B cell (primary cell): ENCODE data around the gene HOMER2.

ENCODE experiments used
- EZH2 ChIP-seq: IDR thresholded peaks from 2 replicates; pipeline ENCODE4 v1.6.1; 2012; ENCODE audit warnings: borderline replicate concordance, low read depth, mild to moderate bottlenecking, moderate library complexity, low read length; ENCODE audit not compliant: insufficient read depth, poor library complexity, severe bottlenecking
- TF ChIP-seq, protein P1 (sequence below): fragments of 200-600 bp; IDR thresholded peaks from one replicate; pipeline ENCODE4 v1.8.0; 2022; ENCODE audit warnings: antibody characterized with exemption, mild to moderate bottlenecking

DNA sequence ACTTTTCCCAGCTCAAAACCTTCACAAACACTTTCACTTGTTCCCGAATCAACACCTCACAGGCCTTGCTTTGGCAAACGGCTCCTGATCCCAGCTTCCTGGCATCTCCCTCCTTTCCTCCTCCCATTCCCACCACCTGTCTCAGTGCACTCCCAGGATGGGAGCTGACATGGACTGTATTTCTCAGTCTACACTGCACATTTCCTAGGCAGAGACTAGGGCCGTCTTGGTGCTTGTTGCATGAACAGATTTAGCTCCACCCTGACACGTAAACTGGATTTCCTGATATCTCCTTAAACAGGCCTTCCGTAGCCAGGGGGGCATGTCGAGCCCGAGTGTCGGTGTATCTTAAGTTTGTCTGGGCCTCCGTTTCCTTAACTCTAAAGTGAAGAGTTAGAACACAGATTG, 143.9 kb downstream of the HOMER2 start:
- TF ChIP-seq, protein P1, sequence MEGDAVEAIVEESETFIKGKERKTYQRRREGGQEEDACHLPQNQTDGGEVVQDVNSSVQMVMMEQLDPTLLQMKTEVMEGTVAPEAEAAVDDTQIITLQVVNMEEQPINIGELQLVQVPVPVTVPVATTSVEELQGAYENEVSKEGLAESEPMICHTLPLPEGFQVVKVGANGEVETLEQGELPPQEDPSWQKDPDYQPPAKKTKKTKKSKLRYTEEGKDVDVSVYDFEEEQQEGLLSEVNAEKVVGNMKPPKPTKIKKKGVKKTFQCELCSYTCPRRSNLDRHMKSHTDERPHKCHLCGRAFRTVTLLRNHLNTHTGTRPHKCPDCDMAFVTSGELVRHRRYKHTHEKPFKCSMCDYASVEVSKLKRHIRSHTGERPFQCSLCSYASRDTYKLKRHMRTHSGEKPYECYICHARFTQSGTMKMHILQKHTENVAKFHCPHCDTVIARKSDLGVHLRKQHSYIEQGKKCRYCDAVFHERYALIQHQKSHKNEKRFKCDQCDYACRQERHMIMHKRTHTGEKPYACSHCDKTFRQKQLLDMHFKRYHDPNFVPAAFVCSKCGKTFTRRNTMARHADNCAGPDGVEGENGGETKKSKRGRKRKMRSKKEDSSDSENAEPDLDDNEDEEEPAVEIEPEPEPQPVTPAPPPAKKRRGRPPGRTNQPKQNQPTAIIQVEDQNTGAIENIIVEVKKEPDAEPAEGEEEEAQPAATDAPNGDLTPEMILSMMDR = no peak
- TF ChIP-seq EZH2 = no peak
